HG02623 (cell line): ENCODE results near the gene HOXB4.

Experiments used
- ATAC-seq: cut with Tn5 transposase; IDR thresholded peaks from one replicate; pipeline ENCODE4 v1.9.1; 2021; ENCODE audit warnings: moderate library complexity; ENCODE audit not compliant: unreplicated experiment

The HOXB4 gene

GRCh38 chr17:48615047-48615962 lies 37.2 kb upstream of the HOXB4 start, which contains the start of gene HOXB8:
Gene HOXB8 (minus strand): TSS chr17:48615292. CDS start chr17:48614704, 588 bp downstream.
- ATAC-seq: no peak

- no peak for ATAC-seq
Measured at GRCh38 chr17:48613862-48614694, 35.9 kb upstream of the HOXB4 start.

- ATAC-seq: no peak
Measured at GRCh38 chr17:48612854-48613691, 34.9 kb upstream of the HOXB4 start.

GRCh38 chr17:48612456-48612853 lies 34.3 kb upstream of the HOXB4 start:
- ATAC-seq: no peak

- no peak for ATAC-seq
Measured at GRCh38 chr17:48611681-48612455, 33.7 kb upstream of the HOXB4 start.

- ATAC-seq: no peak
Measured at GRCh38 chr17:48611213-48611612, 33.1 kb upstream of the HOXB4 start.

GRCh38 chr17:48610282-48611211 lies 32.4 kb upstream of the HOXB4 start, which contains the start of gene HOXB7:
Gene HOXB7 (minus strand): TSS chr17:48611017. CDS start chr17:48610918, 99 bp downstream.
- ATAC-seq: no peak

GRCh38 chr17:48609759-48610281 lies 31.7 kb upstream of the HOXB4 start:
- no peak for ATAC-seq

- ATAC-seq: no peak
Measured at GRCh38 chr17:48609033-48609432, 30.9 kb upstream of the HOXB4 start.

- ATAC-seq: no peak
Measured at GRCh38 chr17:48608494-48608834, 30.3 kb upstream of the HOXB4 start.

GRCh38 chr17:48606892-48607614 lies 28.9 kb upstream of the HOXB4 start:
- ATAC-seq: no peak

GRCh38 chr17:48605991-48606891 lies 28.1 kb upstream of the HOXB4 start:
- ATAC-seq: no peak

- no peak for ATAC-seq
Measured at GRCh38 chr17:48605409-48605919, 27.3 kb upstream of the HOXB4 start.

- no peak for ATAC-seq
Measured at GRCh38 chr17:48604770-48605329, 26.7 kb upstream of the HOXB4 start, which contains the start of gene HOXB6. Gene HOXB6 (minus strand): TSS chr17:48604986. CDS start chr17:48598150, 6,836 bp downstream.

- ATAC-seq: no peak
Measured at GRCh38 chr17:48603959-48604769, 26.0 kb upstream of the HOXB4 start.
